Activated CD8-positive, alpha-beta T cell treated with anti-CD3 and anti-CD28 coated beads, Interleukin-2, amount 10 ng/mL, durations not matched to agents 7 days and 5 days (primary cell): ENCODE measurements around the gene CCDC185. TPM values are rescaled to one million over a fixed set of nuclear protein-coding genes. Genes with fewer than 3 reads are reported as not detected.

ENCODE experiments used
- total RNA-seq, 2 experiments: library from RNA; stranded (reverse); gene quantifications; one replicate each; pipeline ENCODE4 v1.2.3, GENCODE V29; 2021

The CCDC185 gene
- total RNA-seq, 2 experiments from 2014 or later = not detected

Other genes with a start within 250 kb of the CCDC185 start
- gene SUSD4, start 29.2 kb upstream of the CCDC185 start, total RNA-seq = under 1 TPM; 0.18 to 0.23 TPM